T-helper 17 cell (primary cell): ENCODE measurements around the gene TRHDE. TPM values are rescaled to one million over a fixed set of nuclear protein-coding genes. Genes with fewer than 3 reads are reported as not detected.
"Not testable (repeated sequence)": the region's sequence is repeated elsewhere in the genome, so short reads cannot be mapped to it uniquely, and the experiment has no call there.

Experiments used
- ATAC-seq: fragments of 150-1000 bp; cut with Tn5 transposase; 2 replicates; pipeline ENCODE4 v1.10.0; 2021; ENCODE audit warnings: mild to moderate bottlenecking, moderate library complexity
- DNase-seq, 3 donors: peaks; one replicate each; pipeline versions ENCODE4 v3.0.0 to v3.0.0-alpha.2; 2020 to 2021
- H3K9me3 ChIP-seq: one replicate; pipeline ENCODE4 v1.7.0; 2013; ENCODE audit warnings: low read length, mild to moderate bottlenecking; ENCODE audit not compliant: control insufficient read depth, poor library complexity, severe bottlenecking
- H3K27ac Mint-ChIP-seq: one replicate; pipeline ENCODE4 v1.8.0; 2022; ENCODE audit warnings: mild to moderate bottlenecking, moderate library complexity, mixed read lengths
- H3K27me3 Mint-ChIP-seq: one replicate; pipeline ENCODE4 v1.8.0; 2022; ENCODE audit warnings: mixed read lengths
- H3K36me3 Mint-ChIP-seq: one replicate; pipeline ENCODE4 v1.8.0; 2022; ENCODE audit warnings: low read depth, mixed read lengths
- H3K4me1 Mint-ChIP-seq: one replicate; pipeline ENCODE4 v1.8.0; 2022; ENCODE audit warnings: mild to moderate bottlenecking, mixed read lengths
- H3K4me3 Mint-ChIP-seq: one replicate; pipeline ENCODE4 v1.8.0; 2022; ENCODE audit warnings: mild to moderate bottlenecking, moderate library complexity, mixed read lengths
- total RNA-seq, 4 donors: library from RNA in 2 of 4; stranded (reverse) in 2 of 4; gene quantifications; one replicate each; pipeline ENCODE4 v1.2.3 and lab custom pipeline; 2022 to 2026

The TRHDE gene
- total RNA-seq, 2 donors from 2014 or later, result 0.26 TPM; not detected in 1

DNA sequence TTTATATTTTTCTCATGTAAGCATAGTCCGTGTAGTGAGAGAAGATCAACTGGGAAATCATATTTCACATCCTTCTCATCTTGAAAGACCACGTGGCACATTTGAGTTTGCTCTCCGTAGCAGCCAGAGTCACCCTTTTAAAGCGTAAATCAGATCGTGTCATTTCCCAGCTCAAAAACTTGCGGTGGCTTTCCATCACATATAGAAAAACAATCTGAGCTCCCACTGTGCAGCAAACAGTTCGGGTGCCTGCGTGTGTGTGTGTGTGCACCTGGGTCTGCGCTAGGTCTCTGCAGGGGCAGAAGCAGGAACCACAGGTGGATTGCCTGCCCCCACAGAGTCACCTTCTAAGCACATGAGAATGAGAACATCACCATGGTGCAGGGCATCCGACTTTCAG, 338.2 kb downstream of the TRHDE start:
- Mint-ChIP-seq H3K4me3 (no peak overlapping the region), H3K27ac (no peak overlapping the region), H3K4me1 (no peaks in the 10 kb centered on the region), H3K36me3 (no peaks in the 10 kb centered on the region), H3K27me3 (no peaks in the 10 kb centered on the region)
- ATAC-seq (no peak), DNase-seq (no peak)
- H3K9me3 ChIP-seq, result no peaks in the 10 kb centered on the region

DNA sequence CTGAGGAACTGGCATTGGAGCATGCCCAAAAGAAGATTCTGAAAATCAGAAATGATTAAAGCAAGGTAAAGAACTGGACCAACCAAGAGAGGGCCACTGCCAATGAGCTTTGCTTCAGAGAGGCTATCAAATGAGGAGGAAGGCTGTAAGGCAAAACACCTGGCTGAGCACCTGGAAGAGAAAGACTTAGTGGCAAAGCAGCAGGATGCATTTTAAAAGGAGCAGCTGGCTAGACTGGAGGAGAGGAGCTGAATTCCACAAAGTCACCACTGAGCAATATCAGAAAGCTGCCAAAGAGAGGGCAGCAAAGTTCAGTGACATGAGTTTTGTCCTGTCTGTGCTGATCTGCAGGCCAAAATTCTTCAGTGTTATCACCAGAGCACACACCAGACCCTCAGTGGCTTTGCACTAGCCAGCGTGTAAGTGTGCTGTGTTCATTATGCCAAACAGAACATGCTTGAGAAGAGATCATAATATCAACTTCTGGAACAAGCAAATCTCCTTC, 338.7 kb downstream of the TRHDE start:
- H3K27me3 Mint-ChIP-seq, result no peaks in the 10 kb centered on the region
- DNase-seq (no peak), ATAC-seq (no peak)
- no peaks in the 10 kb centered on the region for H3K9me3 ChIP-seq
- H3K4me3 Mint-ChIP-seq, result no peak overlapping the region
- H3K27ac Mint-ChIP-seq, result no peak overlapping the region
- H3K36me3 Mint-ChIP-seq, result no peaks in the 10 kb centered on the region
- H3K4me1 Mint-ChIP-seq, result no peaks in the 10 kb centered on the region

DNA sequence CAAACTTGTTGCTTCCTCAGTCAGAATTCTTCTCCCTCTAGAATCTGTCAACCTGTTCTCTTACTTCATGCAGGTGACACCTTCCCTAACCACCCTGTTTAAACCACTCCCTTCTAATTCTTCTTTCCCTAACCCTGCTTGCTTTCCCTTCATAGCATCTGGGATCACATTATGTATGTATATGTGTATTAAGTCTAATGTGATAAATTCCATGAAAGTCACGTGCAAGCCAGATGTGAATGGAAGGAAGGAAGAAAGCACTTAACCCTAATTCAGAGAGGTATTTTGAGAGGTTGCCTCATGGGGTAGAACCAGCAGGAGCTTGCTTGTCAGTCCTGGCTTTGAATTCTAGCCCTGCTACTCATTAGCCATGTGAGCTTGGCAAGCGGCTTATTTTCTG, 340.0 kb downstream of the TRHDE start:
- H3K36me3 Mint-ChIP-seq, result no peaks in the 10 kb centered on the region
- H3K27ac Mint-ChIP-seq, result no peak overlapping the region
- no peaks in the 10 kb centered on the region for H3K4me1 Mint-ChIP-seq
- no peaks in the 10 kb centered on the region for H3K9me3 ChIP-seq
- ATAC-seq, result no peak
- DNase-seq, result no peak
- H3K4me3 Mint-ChIP-seq, result no peak overlapping the region
- H3K27me3 Mint-ChIP-seq, result no peaks in the 10 kb centered on the region

DNA sequence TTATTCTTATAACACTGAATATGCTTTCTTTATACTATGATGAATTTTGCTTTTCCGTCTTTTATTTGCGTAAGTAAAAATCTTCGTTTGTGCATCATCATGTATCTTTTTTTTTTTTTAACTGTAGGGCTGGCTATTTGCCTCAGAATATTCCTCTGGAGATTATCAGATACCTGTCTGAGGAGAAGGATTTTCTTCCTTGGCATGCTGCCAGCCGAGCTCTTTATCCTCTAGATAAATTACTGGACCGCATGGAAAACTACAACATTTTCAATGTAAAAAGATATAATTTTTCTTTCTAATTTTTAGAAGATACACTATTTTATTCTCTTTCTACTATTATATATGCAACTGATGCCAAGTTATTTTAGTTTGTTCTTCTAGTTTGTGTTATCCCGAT, 346.6 kb downstream of the TRHDE start:
- DNase-seq, result no peak
- no peaks in the 10 kb centered on the region for H3K9me3 ChIP-seq
- H3K4me3 Mint-ChIP-seq, result no peak overlapping the region
- H3K27ac Mint-ChIP-seq, result no peak overlapping the region
- no peaks in the 10 kb centered on the region for H3K36me3 Mint-ChIP-seq
- H3K4me1 Mint-ChIP-seq, result no peaks in the 10 kb centered on the region
- ATAC-seq, result no peak
- H3K27me3 Mint-ChIP-seq, result no peaks in the 10 kb centered on the region

DNA sequence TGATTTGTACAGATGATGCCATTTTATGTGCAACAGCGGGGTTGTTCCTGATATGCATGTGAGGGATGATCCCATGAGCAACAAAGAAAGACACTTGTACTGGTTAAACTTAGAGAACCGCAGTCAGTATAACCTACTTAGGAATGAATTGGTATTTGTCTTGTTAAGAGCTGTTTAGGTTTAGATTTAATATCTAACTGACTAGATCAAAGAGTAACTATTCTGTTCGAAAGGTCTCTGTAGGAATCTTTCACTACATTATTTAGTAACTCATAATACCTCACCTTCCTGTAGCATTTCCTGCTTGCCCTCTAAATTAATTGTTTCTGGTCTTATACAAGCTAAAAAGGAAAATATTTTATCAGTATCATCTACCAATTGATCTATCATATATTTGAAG, 350.4 kb downstream of the TRHDE start:
- no peak for ATAC-seq
- Mint-ChIP-seq H3K27me3 (no peaks in the 10 kb centered on the region), H3K36me3 (no peaks in the 10 kb centered on the region)

DNA sequence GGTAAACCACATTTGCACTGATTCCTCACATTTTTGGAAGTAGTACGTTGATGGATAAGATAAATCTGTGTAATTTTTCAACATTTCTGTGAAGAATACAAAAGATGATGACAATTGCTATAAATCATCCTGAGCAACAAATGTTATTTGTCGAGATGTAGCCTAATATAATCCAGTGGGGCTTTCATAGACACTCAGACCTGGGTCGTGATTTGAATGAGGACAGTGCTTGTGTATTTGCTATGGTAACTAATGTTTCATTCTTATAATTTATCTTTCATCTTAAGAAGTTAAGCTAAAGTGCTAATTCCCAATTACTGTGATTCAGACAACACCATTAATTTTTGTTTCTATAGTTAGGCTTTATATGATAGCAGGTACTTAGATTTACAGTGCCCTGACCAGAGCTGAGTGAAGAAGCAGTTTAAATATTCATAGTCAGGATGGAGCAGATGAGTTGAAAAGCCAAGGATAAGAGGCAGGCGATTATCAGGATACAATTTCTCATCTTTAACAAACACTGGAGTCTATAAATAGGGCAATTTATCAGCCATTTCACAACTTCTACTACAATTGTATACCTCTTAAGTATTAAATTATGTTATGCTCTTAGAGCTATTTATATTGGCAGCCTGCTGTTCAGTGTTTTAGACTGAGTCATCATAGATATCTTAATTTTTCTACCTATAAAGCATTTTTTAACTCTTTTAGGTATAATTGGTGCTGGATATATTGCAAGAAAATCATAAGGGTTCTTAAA, 359.9 kb downstream of the TRHDE start:
- H3K9me3 ChIP-seq, result no peaks in the 10 kb centered on the region
- ATAC-seq (no peak), DNase-seq (no peak)
- no peak overlapping the region for H3K4me3 Mint-ChIP-seq
- no peaks in the 10 kb centered on the region for H3K36me3 Mint-ChIP-seq
- H3K4me1 Mint-ChIP-seq, result no peaks in the 10 kb centered on the region
- H3K27ac Mint-ChIP-seq, result no peak overlapping the region
- no peaks in the 10 kb centered on the region for H3K27me3 Mint-ChIP-seq

More for the DNA sequence above, 350.4 kb downstream of the TRHDE start:
- H3K9me3 ChIP-seq, result no peaks in the 10 kb centered on the region
- Mint-ChIP-seq H3K4me3 (no peak overlapping the region), H3K4me1 (no peaks in the 10 kb centered on the region), H3K27ac (no peak overlapping the region)
- DNase-seq, result no peak

DNA sequence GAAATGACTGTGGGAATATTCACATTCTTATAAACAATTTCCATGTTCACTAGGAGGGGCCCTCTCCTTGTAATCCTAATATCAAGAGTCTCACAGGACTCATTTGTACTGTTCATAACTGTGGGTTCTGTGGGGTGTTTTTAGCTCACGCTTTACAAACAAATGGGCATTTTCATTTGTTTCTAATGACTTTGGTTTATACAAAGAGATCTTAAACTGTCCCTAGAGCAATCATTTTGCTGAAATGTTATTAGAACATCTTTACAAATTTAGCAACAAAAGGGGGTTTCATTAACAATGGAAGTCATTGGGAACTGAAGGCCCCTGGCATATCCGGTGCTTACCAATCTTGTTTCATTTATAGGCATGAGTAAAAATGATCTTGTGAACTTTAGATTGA, 370.5 kb downstream of the TRHDE start:
- no peak for DNase-seq
- H3K27me3 Mint-ChIP-seq, result no peaks in the 10 kb centered on the region
- no peak for ATAC-seq
- H3K36me3 Mint-ChIP-seq, result no peaks in the 10 kb centered on the region
- no peaks in the 10 kb centered on the region for H3K4me1 Mint-ChIP-seq
- no peak overlapping the region for H3K4me3 Mint-ChIP-seq
- no peak overlapping the region for H3K27ac Mint-ChIP-seq
- no peaks in the 10 kb centered on the region for H3K9me3 ChIP-seq

DNA sequence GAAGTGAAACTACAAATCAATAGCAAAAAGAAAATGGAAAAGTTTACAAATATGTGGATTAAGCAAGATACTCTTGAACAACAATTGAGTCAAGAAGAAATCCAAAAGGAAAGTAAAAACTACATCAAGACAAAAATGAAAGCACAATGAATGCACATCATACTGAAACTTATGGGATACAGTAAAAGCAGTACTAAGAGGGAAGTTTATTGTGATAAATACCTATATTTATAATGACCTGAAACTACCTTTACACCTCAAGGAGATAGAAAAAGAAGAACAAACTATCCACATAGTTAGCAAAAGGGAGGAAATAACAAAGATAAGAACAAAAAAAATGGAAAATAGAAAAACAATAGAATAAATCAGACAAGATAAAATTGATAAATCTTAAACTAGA, 375.0 kb downstream of the TRHDE start:
- Mint-ChIP-seq H3K36me3 (no peaks in the 10 kb centered on the region), H3K27me3 (no peaks in the 10 kb centered on the region), H3K4me3 (no peak overlapping the region), H3K4me1 (no peaks in the 10 kb centered on the region), H3K27ac (no peak overlapping the region)
- DNase-seq (no peak), ATAC-seq (no peak)
- no peaks in the 10 kb centered on the region for H3K9me3 ChIP-seq

DNA sequence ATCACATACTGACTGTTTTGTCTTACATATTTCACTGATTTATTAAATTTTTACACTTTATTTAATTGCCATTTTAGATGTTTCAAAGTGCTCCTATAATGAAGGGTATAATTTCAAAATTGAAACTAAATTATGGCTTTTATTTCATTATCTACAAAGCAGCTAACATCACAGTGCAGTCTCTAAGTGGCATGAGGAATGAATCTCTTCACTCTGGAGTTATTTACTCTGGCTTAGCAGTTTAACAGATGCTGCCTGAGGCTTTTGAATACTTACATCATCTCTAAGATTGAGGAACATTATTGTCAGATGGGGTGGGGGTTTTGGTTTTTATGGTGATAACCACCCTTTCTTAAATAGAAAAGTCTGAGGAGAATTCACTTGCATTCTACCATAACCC, 386.4 kb downstream of the TRHDE start:
- no peaks in the 10 kb centered on the region for H3K27me3 Mint-ChIP-seq
- no peak for DNase-seq
- H3K27ac Mint-ChIP-seq, result no peak overlapping the region
- ATAC-seq, result no peak
- H3K4me3 Mint-ChIP-seq, result no peak overlapping the region
- H3K4me1 Mint-ChIP-seq, result no peaks in the 10 kb centered on the region
- no peaks in the 10 kb centered on the region for H3K9me3 ChIP-seq
- no peaks in the 10 kb centered on the region for H3K36me3 Mint-ChIP-seq

DNA sequence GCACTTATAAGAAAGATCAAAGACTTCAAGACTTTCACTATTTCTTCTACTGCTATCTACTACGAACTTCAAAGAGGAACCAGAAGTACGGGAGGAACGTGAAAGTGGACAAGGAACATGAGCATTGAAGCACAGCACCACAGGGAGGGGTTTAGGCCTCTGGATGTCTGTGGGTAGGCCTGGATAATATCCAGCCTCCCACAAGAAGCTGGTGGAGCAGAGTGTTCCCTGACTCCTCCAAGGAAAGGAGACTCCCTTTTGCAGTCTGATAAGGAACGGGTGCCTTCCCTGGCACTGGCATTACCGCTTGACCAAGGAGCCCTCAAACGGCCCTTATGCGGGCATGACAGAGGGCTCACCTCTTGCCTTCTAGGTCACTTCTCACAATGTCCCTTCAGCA, 388.0 kb downstream of the TRHDE start:
- H3K9me3 ChIP-seq, H3K27me3 Mint-ChIP-seq, H3K27ac Mint-ChIP-seq, DNase-seq, H3K36me3 Mint-ChIP-seq, ATAC-seq, H3K4me3 Mint-ChIP-seq, H3K4me1 Mint-ChIP-seq: not testable (repeated sequence)

DNA sequence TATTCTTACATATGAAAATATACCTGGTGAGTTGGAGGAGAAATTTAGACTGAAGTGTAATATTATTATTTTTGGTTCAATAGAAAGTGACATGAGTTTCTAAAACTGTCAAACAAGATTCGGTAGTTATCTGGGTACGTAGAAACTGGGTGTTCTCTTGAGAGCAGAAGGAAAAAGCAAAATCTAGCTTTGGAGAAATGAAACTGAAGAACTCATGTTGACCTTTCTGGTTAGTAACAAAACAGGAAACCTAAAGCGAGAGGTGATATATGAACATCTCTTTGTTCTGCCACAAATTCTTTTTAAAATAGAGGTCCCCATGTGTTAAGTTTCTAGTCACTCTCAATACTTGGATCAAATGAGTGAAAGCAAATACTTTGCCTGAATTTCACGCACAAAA, 401.7 kb downstream of the TRHDE start:
- Mint-ChIP-seq H3K27me3 (no peaks in the 10 kb centered on the region), H3K4me1 (no peaks in the 10 kb centered on the region), H3K4me3 (no peak overlapping the region), H3K36me3 (no peaks in the 10 kb centered on the region), H3K27ac (no peak overlapping the region)
- no peak for DNase-seq
- no peaks in the 10 kb centered on the region for H3K9me3 ChIP-seq
- ATAC-seq, result no peak

DNA sequence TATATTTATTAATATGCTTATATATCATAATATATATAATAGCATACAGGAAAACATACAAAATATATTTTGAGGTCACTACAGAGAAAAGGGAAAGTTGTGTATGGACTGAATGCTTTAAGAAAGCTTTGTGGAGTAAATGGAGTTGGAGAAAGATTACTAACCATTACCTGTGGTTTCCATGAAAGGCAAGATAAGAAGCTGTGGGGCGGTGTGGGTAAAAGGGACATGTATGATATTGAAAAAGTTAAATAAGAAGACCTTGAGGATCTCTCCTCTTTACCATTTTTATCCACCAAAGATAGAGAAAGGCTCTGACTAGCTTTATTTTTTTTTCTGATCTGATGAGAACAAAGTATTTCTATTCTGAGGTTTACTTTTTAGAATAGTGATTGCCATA, 404.4 kb downstream of the TRHDE start:
- no peaks in the 10 kb centered on the region for H3K9me3 ChIP-seq
- H3K4me3 Mint-ChIP-seq, result no peak overlapping the region
- H3K27me3 Mint-ChIP-seq, result no peaks in the 10 kb centered on the region
- no peak overlapping the region for H3K27ac Mint-ChIP-seq
- no peak for DNase-seq
- no peaks in the 10 kb centered on the region for H3K36me3 Mint-ChIP-seq
- no peak for ATAC-seq
- no peaks in the 10 kb centered on the region for H3K4me1 Mint-ChIP-seq

DNA sequence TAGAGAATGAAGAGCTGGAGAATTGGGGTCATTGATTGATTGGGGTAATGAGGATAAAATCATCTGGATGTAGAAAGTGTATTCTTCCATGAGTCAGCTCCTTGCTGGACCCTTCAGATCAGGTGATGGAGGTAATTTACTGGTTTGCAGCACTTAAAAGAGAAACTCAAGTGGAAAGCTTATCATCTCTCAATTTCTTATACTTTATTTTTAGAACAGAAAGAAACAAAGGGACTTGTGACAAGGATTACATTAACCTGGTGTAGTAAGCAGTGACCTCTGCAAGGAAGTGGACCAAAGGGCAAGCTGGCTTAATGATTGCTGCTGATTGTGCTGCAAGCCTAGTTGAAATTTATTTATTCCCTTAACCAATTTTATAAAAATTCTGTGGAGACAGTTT, 405.0 kb downstream of the TRHDE start:
- no peak overlapping the region for H3K27ac Mint-ChIP-seq
- H3K9me3 ChIP-seq, result no peaks in the 10 kb centered on the region
- H3K27me3 Mint-ChIP-seq, result no peaks in the 10 kb centered on the region
- H3K4me1 Mint-ChIP-seq, result no peaks in the 10 kb centered on the region
- DNase-seq, result no peak
- ATAC-seq, result no peak
- H3K36me3 Mint-ChIP-seq, result no peaks in the 10 kb centered on the region
- H3K4me3 Mint-ChIP-seq, result no peak overlapping the region

DNA sequence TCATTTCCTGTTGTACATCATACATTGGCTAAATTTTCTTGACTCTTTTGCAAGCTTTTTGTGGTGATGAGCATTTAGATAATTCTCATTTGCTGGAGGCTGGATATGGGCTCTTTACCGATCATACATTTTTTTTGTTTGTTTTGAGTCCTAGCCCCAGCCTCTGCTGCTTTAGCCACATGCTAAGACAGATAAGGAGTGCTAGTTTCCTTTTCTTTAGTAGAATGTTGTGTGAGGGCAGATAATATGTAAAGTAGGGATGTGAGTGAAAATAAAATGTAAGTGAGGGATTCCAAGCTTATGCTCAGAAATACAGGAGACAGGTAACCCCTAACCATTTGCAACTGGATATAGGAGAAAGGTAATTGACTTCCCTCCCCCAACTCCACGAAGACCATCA, 405.7 kb downstream of the TRHDE start:
- ATAC-seq, result no peak

More for the DNA sequence above, 405.7 kb downstream of the TRHDE start:
- no peak for DNase-seq
- no peaks in the 10 kb centered on the region for H3K9me3 ChIP-seq
- Mint-ChIP-seq H3K27ac (no peak overlapping the region), H3K4me1 (no peaks in the 10 kb centered on the region), H3K4me3 (no peak overlapping the region), H3K36me3 (no peaks in the 10 kb centered on the region), H3K27me3 (no peaks in the 10 kb centered on the region)
